CD4-positive, alpha-beta T cell treated with Interleukin-2 at 100 ng/mL for 4 hours (primary cell): Measurements from ENCODE around the gene FAM174C.
A peak's percentile ranks its signal among the peaks of the same experiment; 100 is the strongest.

Experiments
- DNase-seq: peaks from one replicate; pipeline ENCODE4 v3.0.0-alpha.2; 2020; ENCODE audit warnings: low spot score

FAM174C gene

DNA sequence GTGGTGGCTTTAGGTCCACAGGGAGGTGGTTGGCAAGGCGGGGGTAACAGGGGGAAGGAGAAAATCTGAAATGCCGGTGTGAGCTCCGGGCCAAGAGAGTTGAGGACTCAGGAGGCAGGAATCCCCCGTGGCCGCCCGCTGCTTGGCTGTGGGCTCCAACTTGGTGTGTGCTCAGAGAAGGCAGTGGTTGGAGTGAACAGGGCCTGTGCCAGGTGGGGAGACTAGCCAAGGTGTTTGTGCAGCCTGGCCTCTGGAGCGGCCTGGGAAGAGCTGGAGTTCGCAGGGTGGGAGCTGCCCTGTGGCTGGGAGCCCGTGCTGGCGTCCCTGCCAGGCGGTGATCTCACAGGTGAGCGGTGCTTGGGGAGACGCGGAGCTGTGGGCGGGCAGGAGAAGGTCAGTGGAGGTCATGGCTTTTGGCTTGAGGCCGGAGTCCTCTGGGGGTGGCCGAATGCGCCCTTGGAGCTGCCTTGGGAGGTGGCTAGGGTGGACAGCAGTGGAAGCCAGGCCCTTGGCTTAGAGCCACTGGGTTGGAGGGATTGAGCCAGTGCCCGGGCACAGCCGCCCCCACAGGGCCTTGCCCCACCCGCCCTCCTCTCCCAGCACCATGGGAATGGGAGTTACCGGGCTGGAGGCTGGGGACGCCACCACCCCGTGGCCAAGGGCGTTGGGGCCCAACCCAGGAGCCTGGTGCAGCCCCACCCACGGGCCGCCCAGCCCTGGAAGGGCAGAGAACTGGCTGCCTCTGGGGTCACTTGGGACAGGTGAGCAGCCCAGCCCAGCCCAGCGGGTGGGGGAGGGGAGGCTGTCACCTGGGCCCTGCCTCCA lies 13.3 kb upstream of the FAM174C start:
- peak; percentile 35 for DNase-seq

DNA sequence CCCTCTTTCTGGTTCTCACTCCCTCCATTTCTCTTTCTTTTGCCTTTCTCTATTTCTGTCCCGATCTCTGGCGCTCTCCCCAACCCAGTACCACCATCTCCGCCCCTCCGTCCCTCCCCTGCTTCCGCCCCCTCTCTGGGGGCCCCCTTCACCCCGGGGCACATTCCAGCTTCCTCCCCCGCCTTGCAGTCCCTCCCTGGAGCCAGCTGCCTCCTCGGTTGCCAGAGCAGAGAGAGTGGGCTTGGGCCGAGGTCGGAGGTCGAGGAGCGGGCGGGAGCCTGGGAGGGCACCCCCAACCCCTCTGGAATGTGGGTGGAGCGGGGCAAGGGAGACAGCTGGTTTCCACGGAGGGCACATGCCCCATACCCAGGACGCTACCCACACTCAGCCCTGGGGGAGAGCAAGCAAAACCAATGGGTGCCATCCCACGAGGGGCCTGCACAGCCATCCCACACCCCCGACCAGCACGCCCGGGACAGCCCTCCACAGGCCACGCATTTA lies 12.7 kb upstream of the FAM174C start:
- DNase-seq: no peak

DNA sequence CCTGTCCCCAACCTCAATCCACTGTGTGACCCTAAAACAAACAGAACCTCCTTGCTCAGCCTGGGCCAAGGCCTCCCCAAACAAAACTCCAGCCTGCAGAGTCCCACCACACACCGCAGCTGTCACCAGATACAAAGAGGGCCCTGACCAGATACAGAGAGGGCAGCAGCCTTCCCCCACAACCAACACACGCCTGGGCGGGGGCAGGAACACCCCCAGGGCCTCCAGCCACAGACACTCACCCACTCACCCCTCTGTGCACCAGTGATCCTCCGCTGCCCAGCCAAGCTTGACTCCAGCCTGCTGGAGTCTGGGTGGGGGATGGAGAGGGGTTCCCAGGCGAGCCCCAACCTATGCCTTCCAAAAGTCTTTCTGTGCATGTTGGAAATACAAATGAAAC lies 12.1 kb upstream of the FAM174C start:
- DNase-seq: no peak

DNA sequence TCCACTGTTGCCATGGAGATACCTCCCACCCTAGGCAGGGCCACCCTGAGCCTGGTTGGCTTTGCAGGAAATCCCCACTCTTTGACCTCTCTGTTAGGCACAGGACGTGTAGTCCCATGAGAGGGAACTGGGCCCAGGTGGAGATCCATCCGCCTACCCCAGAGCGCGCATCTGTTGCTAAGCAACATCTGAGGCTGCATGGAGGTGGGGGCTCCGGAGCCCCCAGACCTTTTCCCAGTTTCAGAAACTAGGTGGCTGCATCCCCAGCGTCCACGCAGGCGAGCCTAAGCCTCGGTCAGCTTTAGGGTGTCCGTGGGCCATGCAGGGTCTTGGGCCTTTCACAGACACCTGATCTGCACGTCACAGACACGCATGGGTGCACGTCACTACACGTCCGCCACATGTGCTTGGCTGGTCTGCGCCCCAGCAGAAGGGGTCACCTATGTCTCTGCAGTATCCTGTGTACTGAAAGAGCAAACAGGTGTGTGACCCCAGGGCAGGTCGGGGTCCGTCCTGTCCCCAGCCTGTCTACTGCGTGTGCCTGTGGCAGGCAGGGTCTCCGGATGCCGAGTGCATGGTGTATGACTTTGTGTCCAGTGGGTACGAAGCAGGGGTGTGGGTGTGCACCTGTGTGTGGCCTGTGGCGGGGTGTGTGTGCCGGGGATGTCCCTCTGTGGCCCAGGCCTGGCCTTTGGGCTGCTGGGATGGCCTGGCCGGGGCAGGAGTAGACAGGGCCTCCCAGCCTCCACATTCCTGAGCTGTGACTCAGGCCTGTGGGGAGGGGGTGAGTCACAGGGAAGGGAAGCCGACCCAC lies 10.3 kb upstream of the FAM174C start:
- no peak for DNase-seq

DNA sequence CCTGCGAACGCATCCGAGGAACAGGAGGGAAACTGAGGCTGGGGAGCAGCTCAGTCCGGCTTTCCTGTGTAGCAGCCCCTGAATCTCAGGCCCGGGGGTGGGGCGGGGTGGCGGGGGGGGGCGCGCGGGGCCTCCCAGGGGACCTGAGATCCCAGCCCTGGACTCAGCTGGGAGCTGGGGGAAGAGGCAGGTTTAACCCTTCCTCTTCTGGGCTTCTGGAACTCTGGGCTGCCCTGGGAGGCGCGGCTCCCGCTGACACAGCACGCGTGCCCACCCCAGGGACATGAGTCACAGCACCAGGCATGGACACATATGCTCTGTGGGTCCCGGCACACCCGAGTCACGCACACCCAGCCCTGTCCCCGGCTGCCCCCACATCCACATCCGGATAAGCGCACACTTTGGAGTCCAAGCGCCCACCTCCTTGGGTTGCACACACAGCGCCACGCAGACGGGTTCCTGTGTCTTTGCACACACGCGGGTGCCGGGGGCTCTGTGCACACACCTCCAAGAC lies 9.7 kb upstream of the FAM174C start:
- peak; percentile 50 for DNase-seq

DNA sequence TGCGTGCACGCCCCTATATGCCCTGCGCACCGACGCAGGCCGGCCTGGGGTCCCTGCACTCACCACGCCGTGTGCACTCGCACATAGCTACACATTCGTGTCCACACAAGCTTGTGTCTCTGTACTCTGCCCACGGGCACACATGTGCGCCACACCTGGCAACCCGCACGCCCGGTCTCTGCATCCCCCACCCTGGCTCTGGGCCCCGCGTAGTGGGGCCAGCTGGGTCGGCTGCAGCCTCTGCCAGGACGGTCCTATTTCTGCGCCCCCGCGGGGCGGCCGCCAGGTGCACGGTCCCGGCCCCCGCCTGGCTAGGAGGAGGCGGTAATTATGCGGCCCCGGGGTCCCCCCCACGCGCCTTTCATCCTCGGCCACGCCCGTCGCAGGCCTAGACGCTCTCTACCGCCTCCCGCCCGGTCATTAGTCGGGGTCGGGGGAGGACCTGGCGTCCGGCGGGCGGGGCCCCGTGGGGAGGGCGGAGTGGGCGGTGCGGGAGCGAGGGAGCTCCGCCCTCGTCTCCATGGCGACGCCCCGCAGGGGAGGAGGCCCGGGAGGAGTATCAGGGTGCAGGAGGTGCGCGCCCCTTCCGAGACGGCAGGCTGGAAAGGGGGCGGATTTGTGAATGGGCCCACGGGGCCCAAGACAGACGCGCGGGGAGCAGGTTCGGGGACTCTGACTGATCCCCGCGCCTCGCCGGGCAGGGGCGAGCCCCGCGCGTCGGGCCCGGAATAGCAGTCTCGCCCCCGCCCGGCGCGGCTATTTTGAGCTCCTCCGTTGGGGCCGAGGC lies 9.0 kb upstream of the FAM174C start:
- peak; percentile 90 for DNase-seq

DNA sequence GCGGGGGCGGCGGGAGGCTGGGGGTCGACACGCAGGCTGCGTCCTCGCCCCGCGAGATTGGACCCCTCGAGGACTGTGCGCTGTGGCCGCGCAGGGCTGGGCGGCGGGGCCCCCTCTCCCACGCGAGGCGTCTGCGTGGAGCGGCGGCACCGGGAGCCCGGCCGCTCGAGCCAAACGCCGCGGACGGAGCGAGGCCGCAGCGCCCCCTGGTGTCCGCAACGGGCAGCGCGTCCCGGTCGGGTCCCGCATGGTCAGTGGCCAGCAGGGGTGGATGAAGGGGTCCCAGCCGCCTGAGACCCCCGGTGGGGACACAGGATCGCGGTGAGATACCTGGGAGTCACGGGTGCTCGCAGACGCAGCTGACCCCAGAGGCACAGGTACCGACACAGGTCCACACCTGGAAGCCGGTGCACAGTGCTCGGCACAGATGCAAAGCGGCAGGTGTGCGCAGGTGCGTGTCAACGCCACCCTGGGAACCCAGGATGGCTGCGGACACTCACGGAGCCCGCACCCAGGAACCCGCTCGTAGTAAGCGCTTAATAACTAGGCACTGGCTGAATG lies 8.3 kb upstream of the FAM174C start:
- DNase-seq: peak; percentile 69

DNA sequence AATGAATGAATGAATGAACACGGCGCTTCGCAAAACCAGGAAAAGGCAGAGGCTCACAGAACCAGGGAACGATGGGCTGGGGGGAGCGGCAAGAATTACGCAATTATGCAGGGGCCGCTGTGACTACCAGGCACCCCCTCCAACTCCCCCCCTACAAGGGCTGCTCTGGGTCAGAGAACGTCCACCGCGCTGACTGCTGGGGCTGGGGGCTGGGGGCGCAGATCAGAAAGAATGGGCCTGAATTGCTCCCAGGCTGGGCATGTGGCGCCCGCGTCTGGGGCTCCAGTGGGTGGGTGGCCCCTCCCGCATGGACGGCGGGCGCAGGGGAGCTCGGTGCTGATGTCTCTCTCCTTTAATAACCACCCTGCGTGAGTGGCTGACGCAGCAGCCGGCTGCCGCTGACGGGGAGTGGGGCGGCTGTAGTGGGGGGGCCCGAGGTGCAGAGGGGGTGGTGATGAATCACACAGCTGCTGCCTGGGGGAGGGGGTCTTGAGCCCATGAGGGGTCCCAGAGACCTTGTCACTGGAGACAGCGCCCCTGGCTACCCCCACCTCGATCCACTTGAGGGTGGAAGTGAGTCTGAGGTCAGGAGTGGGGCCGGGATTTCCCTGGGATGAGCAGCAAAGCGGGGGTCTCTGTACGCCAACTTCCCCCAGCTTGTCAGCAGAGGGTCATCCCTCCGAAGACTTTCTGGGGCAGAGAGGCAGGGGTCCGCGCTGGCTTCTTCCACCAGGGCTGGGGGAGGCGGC lies 7.7 kb upstream of the FAM174C start:
- no peak for DNase-seq

DNA sequence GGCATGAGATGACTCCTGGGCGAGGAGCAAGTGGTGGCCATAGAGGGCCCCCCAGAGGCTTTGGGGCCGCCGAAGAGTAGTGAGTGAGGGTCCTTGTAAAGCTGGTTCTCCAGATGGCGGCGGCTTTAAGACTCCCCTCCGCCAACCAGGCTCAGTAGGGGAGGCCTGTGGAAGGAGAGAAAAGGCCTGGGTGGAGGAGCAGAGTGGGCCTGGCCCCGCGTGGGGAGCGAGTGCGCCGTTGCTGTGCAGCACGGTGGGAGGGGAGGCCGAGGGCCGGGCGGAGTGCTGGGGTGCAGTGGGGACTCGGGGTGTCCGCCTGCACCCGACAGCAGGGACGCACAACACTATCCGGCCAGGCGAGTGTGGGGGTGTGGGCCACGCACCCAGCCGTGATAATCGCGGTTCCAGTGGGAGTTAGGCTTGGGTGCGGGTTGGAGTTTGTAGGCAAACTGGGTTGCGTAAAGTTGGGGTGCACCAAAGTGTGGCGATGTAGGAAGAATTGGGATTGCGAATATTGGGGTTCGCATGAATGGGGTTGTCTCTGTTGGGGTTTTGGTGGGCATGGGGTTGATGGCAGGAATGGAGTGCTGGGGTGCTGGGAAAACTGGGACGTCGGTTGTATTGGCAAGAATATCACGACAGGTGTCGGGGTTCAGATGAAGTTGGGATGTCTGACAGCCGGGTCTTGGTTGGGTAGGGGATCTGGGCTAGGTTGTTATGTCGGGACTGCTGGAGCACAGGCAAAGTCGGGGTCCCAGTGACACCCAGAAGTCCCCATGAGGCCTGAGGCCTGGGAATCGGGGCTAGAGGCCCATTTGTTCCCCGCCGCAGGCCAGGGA lies 6.9 kb upstream of the FAM174C start:
- no peak for DNase-seq

DNA sequence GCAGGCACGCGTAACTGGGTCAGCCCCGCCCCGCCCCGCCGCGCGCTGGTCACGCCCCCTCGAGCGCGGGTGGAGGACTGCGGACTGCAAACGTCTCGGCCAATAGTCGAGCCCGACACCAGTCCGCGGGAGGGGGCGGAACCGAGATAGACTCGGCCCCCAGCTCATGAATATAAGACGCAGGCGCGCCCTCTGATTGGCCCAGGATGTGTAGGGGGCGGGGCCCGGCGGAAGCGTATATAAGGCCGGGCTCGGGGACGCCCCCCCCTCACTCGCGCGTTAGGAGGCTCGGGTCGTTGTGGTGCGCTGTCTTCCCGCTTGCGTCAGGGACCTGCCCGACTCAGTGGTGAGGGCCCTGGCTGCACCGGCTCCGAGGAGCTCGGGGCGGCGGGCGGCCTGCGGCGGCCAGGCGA lies 6.3 kb upstream of the FAM174C start, which contains the start of gene CIRBP:
Gene CIRBP, plus strand, starts transcription at position 268 of the 413 bp plus-strand sequence. CDS start 1,602 bp downstream, outside the sequence.
- DNase-seq: peak; percentile 99

DNA sequence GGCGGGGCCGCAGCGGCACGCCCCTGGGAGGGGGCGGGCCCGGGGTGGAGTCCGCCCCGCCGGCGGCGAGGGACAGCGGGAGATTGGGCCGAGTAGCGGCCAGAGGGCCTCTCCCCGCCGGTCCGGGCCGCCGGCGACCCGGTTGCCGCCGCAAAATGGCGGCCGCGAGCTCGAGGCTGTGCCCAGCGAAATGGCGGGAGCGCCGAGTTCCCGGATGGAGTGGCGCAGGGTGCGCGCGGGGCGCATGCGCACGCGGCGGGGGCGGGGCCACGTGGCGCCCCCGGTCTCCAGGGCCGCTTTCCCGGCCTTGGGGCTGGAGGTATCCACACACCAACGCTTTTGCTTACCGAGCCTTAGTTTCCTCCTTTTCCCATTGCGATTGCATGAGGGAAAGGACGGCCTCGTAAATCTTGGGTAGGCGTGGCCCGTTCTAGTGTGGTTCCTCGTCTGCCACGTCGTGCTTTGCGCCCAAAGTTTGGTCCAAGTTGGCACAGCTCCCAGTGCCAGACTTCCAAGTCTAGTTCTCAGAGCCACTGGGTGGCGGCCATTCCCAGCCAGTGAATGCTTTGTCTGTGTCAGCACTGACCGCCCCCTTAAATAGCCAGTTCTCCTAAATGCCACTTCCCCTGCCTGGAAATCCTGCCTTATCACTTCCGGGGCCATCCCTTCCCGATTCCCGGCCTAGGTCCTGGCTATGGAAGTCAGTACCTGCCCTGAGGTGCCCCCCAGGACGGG lies 5.7 kb upstream of the FAM174C start:
- DNase-seq: peak; percentile 86

DNA sequence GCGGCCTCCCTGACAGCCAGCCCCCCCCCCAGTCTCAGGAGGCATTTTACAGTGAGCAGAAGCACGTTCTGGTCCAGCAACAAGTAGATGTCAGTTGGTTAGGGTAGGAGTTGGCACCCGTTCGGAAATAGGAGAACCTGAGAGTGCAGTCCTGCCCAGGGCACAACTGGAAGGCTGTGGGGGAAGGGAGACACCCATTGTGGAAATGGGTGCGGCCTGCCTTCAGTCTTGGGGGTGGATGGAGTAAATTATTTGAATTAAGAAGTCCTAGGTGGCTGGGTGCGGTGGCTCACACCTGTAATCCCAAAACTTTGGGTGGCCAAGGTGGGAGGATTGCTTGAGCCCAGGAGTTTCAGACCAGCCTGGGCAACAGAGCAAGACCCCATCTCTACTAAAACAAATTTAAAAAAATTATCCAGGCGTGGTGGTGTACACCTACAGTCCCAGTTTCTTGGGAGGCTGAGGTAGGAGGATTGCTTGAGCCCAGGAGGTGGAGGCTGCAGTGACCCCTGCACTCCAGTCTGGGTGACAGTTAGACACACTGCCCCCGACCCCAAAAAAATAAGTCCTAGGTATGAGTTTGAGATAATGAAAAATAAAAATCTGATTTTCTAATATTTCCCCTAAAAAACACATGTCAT lies 5.0 kb upstream of the FAM174C start:
- DNase-seq: peak; percentile 19

DNA sequence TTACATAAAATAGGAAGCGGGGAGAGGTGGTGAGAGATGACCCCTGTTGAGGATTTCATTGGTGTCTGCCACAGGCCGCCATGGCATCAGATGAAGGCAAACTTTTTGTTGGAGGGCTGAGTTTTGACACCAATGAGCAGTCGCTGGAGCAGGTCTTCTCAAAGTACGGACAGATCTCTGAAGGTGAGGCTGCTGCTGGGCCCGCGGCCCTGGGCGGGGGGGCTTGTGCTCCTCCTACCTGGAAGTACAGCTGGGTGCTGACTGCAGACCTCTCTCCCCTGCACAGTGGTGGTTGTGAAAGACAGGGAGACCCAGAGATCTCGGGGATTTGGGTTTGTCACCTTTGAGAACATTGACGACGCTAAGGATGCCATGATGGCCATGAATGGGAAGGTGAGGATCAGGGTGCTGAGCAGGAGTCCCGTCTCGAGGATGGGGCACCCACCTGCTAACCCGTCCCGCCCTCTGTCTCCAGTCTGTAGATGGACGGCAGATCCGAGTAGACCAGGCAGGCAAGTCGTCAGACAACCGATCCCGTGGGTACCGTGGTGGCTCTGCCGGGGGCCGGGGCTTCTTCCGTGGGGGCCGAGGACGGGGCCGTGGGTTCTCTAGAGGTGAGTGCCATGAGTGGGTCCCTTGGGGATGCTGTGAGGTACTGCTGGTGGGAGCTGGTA lies 4.3 kb upstream of the FAM174C start:
- DNase-seq: no peak

DNA sequence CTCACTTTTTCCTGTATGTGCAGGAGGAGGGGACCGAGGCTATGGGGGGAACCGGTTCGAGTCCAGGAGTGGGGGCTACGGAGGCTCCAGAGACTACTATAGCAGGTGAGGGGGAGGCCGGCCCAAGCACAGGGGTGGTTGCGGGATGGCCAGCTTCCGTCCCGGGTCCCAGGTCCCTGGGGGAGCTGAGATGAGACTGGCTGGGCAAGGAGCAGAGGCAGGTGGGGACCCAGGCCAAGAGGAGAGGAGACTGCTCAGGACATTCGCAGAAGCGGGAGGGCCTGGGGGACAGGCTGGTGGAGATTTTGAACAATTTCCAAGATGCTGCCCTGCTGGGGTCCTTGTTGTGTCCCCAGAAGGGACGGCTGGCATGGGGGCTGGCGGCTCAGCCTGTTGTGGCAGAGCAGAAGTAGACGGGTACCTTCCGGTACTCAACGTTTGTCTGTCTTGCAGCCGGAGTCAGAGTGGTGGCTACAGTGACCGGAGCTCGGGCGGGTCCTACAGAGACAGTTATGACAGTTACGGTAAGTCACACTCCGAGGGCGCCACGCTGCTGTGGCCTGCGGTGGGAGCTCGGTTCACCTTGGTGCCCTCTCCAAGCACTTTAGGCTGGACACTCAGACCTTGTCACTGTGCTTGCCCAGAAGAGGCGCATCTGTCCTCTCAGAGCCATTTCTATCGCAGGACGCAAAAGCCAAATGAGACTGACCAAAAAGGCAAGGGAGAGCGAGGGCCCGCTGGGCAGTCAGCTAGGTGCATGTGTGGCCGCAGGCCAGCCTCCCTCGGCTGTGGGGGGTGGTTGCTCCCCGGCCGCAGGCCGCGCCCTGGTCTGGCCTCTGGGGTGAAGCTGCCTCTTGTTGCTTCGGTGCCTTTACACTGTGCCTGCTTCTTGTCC lies 3.6 kb upstream of the FAM174C start:
- DNase-seq: no peak

DNA sequence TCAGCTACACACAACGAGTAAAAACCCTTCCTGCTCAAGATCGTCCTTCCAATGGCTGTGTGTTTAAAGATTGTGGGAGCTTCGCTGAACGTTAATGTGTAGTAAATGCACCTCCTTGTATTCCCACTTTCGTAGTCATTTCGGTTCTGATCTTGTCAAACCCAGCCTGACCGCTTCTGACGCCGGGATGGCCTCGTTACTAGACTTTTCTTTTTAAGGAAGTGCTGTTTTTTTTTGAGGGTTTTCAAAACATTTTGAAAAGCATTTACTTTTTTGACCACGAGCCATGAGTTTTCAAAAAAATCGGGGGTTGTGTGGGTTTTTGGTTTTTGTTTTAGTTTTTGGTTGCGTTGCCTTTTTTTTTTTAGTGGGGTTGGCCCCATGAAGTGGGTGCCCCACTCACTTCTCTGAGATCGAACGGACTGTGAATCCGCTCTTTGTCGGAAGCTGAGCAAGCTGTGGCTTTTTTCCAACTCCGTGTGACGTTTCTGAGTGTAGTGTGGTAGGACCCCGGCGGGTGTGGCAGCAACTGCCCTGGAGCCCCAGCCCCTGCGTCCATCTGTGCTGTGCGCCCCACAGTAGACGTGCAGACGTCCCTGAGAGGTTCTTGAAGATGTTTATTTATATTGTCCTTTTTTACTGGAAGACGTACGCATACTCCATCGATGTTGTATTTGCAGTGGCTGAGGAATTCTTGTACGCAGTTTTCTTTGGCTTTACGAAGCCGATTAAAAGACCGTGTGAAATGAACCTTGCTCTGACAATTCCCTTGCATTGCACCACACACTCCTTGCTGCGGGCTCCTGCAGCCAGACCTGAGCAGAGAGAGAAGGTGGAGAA lies 2.7 kb upstream of the FAM174C start:
- no peak for DNase-seq
